B cell (primary cell): Measurements from ENCODE around the gene JUNB. TPM values are rescaled to one million over a fixed set of nuclear protein-coding genes. Genes with fewer than 3 reads are reported as not detected.

Experiments used
- ATAC-seq: fragments of 200-7000 bp; cut with Tn5 transposase; one replicate; pipeline ENCODE4 v1.10.0; 2021; ENCODE audit warnings: low read depth, mild to moderate bottlenecking, moderate number of reproducible peaks, moderate library complexity
- CTCF ChIA-PET: fragments of 350-600 bp; sonication (Branson Sonifier 250); formaldehyde crosslinking; loops from one replicate; lab custom pipeline; 2021; ENCODE audit warnings: antibody characterized with exemption, inconsistent platforms; lab: Charles Lee
- POLR2A ChIA-PET: fragments of 350-600 bp; sonication (Branson Sonifier 250); formaldehyde crosslinking; loops from one replicate; lab custom pipeline; 2021; ENCODE audit warnings: antibody characterized with exemption; lab: Charles Lee
- DNase-seq: peaks from one replicate; pipeline ENCODE4 v3.0.0; 2013
- H2AFZ ChIP-seq: 2 replicates; pipeline ENCODE4 v1.6.1; 2012; ENCODE audit warnings: mild to moderate bottlenecking, low read depth, low read length; ENCODE audit not compliant: insufficient read depth, poor library complexity, severe bottlenecking
- H3K27ac ChIP-seq, 2 donors: 1 replicate in 1 of 2; 2 replicates in 1 of 2; pipeline ENCODE4 v1.5.1; 2012 to 2013; ENCODE audit warnings: low read length in 2 of 2, mild to moderate bottlenecking in 2 of 2, moderate library complexity in 1 of 2
- H3K27me3 ChIP-seq, 4 experiments: fragments of 200-600 bp in 1 of 4; sonication (generic) in 1 of 4; replicated peaks in 1 of 4; 1 replicate in 2 of 4; 2 replicates in 2 of 4; pipeline versions ENCODE4 v1.6.1 to v1.7.0; 2013 to 2016; ENCODE audit warnings: low read length in 3 of 4, mild to moderate bottlenecking in 2 of 4, mixed read lengths in 1 of 4, moderate library complexity in 1 of 4; ENCODE audit not compliant: insufficient read depth in 4 of 4, control insufficient read depth in 3 of 4; ENCODE audit errors: control extremely low read depth in 1 of 4
- H3K36me3 ChIP-seq, 2 experiments: replicated peaks in 1 of 2; 1 replicate in 1 of 2; 2 replicates in 1 of 2; pipeline versions ENCODE4 v1.6.1 to v1.7.1; 2013; ENCODE audit warnings: low read length in 1 of 2; ENCODE audit not compliant: insufficient read depth in 2 of 2, control insufficient read depth in 1 of 2; ENCODE audit errors: control extremely low read depth in 1 of 2, extremely low read depth in 1 of 2
- H3K4me1 ChIP-seq, 2 donors: fragments of 200-600 bp in 1 of 2; sonication (generic) in 1 of 2; 1 replicate in 1 of 2; 2 replicates in 1 of 2; pipeline versions ENCODE4 v1.5.1 to v1.6.1; 2013 to 2017; ENCODE audit warnings: low read length in 2 of 2; ENCODE audit not compliant: control insufficient read depth in 2 of 2, insufficient read depth in 2 of 2
- H3K4me2 ChIP-seq: replicated peaks from 2 replicates; pipeline ENCODE3; 2012; ENCODE audit warnings: mild to moderate bottlenecking, low read depth, low read length; ENCODE audit not compliant: poor library complexity, severe bottlenecking
- H3K4me3 ChIP-seq, 5 experiments: fragments of 200-600 bp in 1 of 5; sonication (generic) in 1 of 5; 1 replicate in 3 of 5; 2 replicates in 2 of 5; pipeline versions ENCODE4 v1.5.1 to v1.7.0; 2011 to 2016; ENCODE audit warnings: low read length in 4 of 5, mild to moderate bottlenecking in 4 of 5, low read depth in 2 of 5, control low read depth in 1 of 5, moderate library complexity in 1 of 5; ENCODE audit not compliant: insufficient read depth in 1 of 5; ENCODE audit errors: control extremely low read depth in 1 of 5, extremely low read depth in 1 of 5
- H3K79me2 ChIP-seq: fragments of 200-600 bp; sonication (generic); one replicate; pipeline ENCODE4 v1.6.0; 2016; ENCODE audit warnings: low read length; ENCODE audit not compliant: control insufficient read depth, insufficient read depth
- H3K9ac ChIP-seq: fragments of 200-600 bp; sonication (generic); 2 replicates; pipeline ENCODE4 v1.6.1; 2017; ENCODE audit warnings: mild to moderate bottlenecking, low read length, moderate library complexity
- H3K9me3 ChIP-seq, 3 donors: one replicate each; pipeline versions ENCODE4 v1.6.1 to v1.7.1; 2013; ENCODE audit warnings: low read length in 2 of 3; ENCODE audit not compliant: control insufficient read depth in 2 of 3, insufficient read depth in 1 of 3; ENCODE audit errors: control extremely low read depth in 1 of 3
- H4K20me1 ChIP-seq: 2 replicates; pipeline ENCODE4 v1.6.0; 2012; ENCODE audit warnings: mild to moderate bottlenecking, low read length; ENCODE audit not compliant: insufficient read depth, control insufficient read depth, poor library complexity, severe bottlenecking
- H3K27ac Mint-ChIP-seq: one replicate; pipeline ENCODE4 v1.8.0; 2021; ENCODE audit warnings: mixed read lengths
- H3K27me3 Mint-ChIP-seq: one replicate; pipeline ENCODE4 v1.8.0; 2021; ENCODE audit warnings: mixed read lengths
- H3K4me1 Mint-ChIP-seq: one replicate; pipeline ENCODE4 v1.8.0; 2021; ENCODE audit warnings: mixed read lengths
- H3K4me3 Mint-ChIP-seq: one replicate; pipeline ENCODE4 v1.8.0; 2021; ENCODE audit warnings: mixed read lengths
- H3K9me3 Mint-ChIP-seq: one replicate; pipeline ENCODE4 v1.8.0; 2022; ENCODE audit warnings: mixed read lengths; ENCODE audit not compliant: insufficient read depth
- EZH2 ChIP-seq: IDR thresholded peaks from 2 replicates; pipeline ENCODE4 v1.6.1; 2012; ENCODE audit warnings: borderline replicate concordance, low read depth, mild to moderate bottlenecking, moderate library complexity, low read length; ENCODE audit not compliant: insufficient read depth, poor library complexity, severe bottlenecking
- WGBS: methylation state at CpG from one replicate; pipeline ENCODE4 v1.1.5; 2013; ENCODE audit warnings: missing lambda C conversion rate; ENCODE audit not compliant: insufficient coverage; 5-methylcytosine and 5-hydroxymethylcytosine counted together
- intact Hi-C: fragments of 100-400 bp; cut with micrococcal nuclease; formaldehyde crosslinking; loops from one replicate; pipeline ENCODE4 v1.10.0; 2022
- polyA plus RNA-seq: library from polyadenylated mRNA; depleted of rRNA; stranded (reverse); fragments of >200 nt; gene quantifications from 2 replicates; pipeline ENCODE4 v1.2.3, GENCODE V29; 2012
- total RNA-seq, 2 donors: library from RNA; stranded (reverse); fragments of 120-200 nt in 1 of 2; gene quantifications; 1 replicate in 1 of 2; 2 replicates in 1 of 2; pipeline versions ENCODE4 v1.2.3 to v1.2.4, GENCODE V29; 2013 to 2022
- TF ChIP-seq, protein P1 (sequence below): fragments of 200-600 bp; IDR thresholded peaks from one replicate; pipeline ENCODE4 v1.8.0; 2022; ENCODE audit warnings: antibody characterized with exemption, mild to moderate bottlenecking

JUNB gene
- total and polyA plus RNA-seq, 2 donors (not counting 1 experiment from before 2014, with no cell fraction given) = 206 to 4,055 TPM

DNA sequence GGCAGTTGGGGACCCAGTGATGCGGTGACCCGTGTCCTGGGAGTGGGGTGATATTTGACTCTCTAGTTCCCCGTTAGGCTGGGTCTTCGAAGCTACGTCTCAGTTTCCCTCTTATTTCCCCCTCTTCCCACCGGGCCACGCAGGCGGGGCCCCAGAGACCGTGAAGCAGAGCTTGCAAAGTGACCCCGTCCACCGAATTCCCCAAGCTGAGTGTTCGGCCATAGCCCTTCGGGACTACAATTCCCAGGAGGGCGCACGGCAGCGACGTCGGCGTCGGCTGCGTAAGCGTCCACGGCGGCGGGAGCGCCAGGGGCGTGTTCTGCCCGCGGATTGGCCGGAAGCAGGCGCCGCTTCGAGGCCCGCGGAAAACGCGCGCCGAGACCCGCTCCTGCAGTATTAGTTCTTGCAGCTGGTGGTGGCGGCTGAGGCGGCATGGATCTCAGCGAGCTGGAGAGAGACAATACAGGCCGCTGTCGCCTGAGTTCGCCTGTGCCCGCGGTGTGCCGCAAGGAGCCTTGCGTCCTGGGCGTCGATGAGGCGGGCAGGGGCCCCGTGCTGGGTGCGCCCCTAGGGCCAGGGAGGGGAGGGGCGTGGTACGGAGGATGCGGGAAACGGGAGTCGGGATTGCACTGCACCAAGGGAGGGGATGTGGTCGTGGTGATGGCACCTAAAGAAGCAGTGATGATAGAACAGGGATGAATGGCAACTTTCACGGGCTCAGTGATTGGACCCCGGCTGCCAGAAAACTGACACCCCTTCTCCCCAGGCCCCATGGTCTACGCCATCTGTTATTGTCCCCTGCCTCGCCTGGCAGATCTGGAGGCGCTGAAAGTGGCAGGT, 15.2 kb downstream of the JUNB start, which contains the start of gene RNASEH2A:
TSS of gene RNASEH2A (plus strand) at position 343 of the 840 bp plus-strand sequence. CDS start at position 433, 90 bp downstream.
- H2AFZ ChIP-seq = peak within 1 kb of the TSS; percentile 92
- peaks cover 10% of the 10 kb centered on the region for H3K79me2 ChIP-seq
- no peaks in the 10 kb centered on the region for H3K27me3 ChIP-seq
- H3K9me3 ChIP-seq = peaks cover 0 to 4% (median 0%) of the 10 kb centered on the region in 3 donors
- H4K20me1 ChIP-seq = no peaks in the 10 kb centered on the region
- peak within 1 kb of the TSS; percentile 96 for H3K4me3 Mint-ChIP-seq
- TF ChIP-seq, protein P1, sequence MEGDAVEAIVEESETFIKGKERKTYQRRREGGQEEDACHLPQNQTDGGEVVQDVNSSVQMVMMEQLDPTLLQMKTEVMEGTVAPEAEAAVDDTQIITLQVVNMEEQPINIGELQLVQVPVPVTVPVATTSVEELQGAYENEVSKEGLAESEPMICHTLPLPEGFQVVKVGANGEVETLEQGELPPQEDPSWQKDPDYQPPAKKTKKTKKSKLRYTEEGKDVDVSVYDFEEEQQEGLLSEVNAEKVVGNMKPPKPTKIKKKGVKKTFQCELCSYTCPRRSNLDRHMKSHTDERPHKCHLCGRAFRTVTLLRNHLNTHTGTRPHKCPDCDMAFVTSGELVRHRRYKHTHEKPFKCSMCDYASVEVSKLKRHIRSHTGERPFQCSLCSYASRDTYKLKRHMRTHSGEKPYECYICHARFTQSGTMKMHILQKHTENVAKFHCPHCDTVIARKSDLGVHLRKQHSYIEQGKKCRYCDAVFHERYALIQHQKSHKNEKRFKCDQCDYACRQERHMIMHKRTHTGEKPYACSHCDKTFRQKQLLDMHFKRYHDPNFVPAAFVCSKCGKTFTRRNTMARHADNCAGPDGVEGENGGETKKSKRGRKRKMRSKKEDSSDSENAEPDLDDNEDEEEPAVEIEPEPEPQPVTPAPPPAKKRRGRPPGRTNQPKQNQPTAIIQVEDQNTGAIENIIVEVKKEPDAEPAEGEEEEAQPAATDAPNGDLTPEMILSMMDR = no peak
- TF ChIP-seq EZH2 = no peak
- ATAC-seq (peak; percentile 95), DNase-seq (peak; percentile 93)
- under 1% methylated on average over 55 of the region's 66 CpGs for WGBS
- peaks cover 25% of the 10 kb centered on the region for H3K4me1 Mint-ChIP-seq
- intact Hi-C loops = loop anchor here (1.0 to 5.0 kb wide), 4 partner anchors 10 to 84 kb away; partner anchors contain the start of genes GET3, MAST1 and TNPO2
- H3K27ac Mint-ChIP-seq = peak within 1 kb of the TSS; percentile 87
- H3K36me3 ChIP-seq = peaks cover 0 to 2% of the 10 kb centered on the region in 2 experiments
- H3K27ac ChIP-seq = peak within 1 kb of the TSS; percentile 36 to 61
- H3K27me3 Mint-ChIP-seq = peaks cover 3% of the 10 kb centered on the region
- peaks cover 14 to 23% of the 10 kb centered on the region in 2 donors for H3K4me1 ChIP-seq
- CTCF ChIA-PET = interaction anchor here (0.7 to 17.9 kb wide), 7 partner anchors 10 to 84 kb away, joined by 3 to 1147 read pairs (median 6); partner anchors contain the start of genes HOOK2 and JUNB
- no peaks in the 10 kb centered on the region for H3K9me3 Mint-ChIP-seq
- H3K4me3 ChIP-seq = peak within 1 kb of the TSS; percentile 51 to 82 (median 73)
- H3K9ac ChIP-seq = peak within 1 kb of the TSS; percentile 75
- H3K4me2 ChIP-seq = peak within 1 kb of the TSS; percentile 91
- POLR2A ChIA-PET = interaction anchor here (0.5 to 1.7 kb wide), 7 partner anchors 9 to 40 kb away, joined by 3 to 11 read pairs (median 4); partner anchors contain the start of genes JUNB and RTBDN
